A673 (cell line): Measurements from ENCODE around the gene VPS11.

Experiments used
- CTCF ChIP-seq: fragments of 300-800, 200-600 bp; sonication (generic); conservative IDR thresholded peaks from 2 replicates; pipeline ENCODE4 v1.5.1; 2017; ENCODE audit warnings: low read depth, mild to moderate bottlenecking, antibody characterized with exemption, low read length, moderate library complexity, mixed read lengths
- EZH2 ChIP-seq: fragments of 200-600 bp; sonication (generic); IDR thresholded peaks from 2 replicates; pipeline ENCODE4 v1.6.1; 2017; ENCODE audit warnings: borderline replicate concordance, low read depth, mild to moderate bottlenecking, mixed read lengths, antibody characterized with exemption, low read length; ENCODE audit not compliant: poor library complexity, severe bottlenecking

GRCh38 chr11:119084663-119085436 is 17.2 kb downstream of the VPS11 start, which contains the start of gene HMBS:
- no peak for TF ChIP-seq CTCF
- no peak for TF ChIP-seq EZH2
